HEK293T (cell line): ENCODE data around the gene RTP3.

Experiments
- CTCF ChIA-PET: fragments of 350-600 bp; formaldehyde crosslinking; extraction: SDS; loops from one replicate; lab custom pipeline; 2021; ENCODE audit warnings: antibody characterized with exemption, inconsistent platforms; lab: Yijun Ruan, JAX
- POLR2A ChIA-PET: fragments of 350-600 bp; formaldehyde crosslinking; extraction: SDS; loops from one replicate; lab custom pipeline; 2020; ENCODE audit warnings: antibody characterized with exemption, inconsistent platforms; lab: Yijun Ruan, JAX
- DNase-seq: peaks from one replicate; pipeline ENCODE4 v3.0.0; 2012; ENCODE audit warnings: mixed read lengths; ENCODE audit errors: extremely low spot score
- ARNT ChIP-seq: fragments of 450-650 bp; IDR thresholded peaks from 2 replicates; pipeline ENCODE4 v1.6.1; 2017; ENCODE audit warnings: mild to moderate bottlenecking
- BHLHE40 ChIP-seq: fragments of 450-650 bp; IDR thresholded peaks from 2 replicates; pipeline ENCODE4 v1.6.1; 2016; ENCODE audit warnings: mild to moderate bottlenecking, moderate library complexity, borderline replicate concordance
- CTBP1 ChIP-seq: fragments of 450-650 bp; IDR thresholded peaks from 2 replicates; pipeline ENCODE4 v1.6.1; 2016; ENCODE audit warnings: borderline replicate concordance
- ELF4 ChIP-seq: fragments of 450-650 bp; IDR thresholded peaks from 2 replicates; pipeline ENCODE4 v1.6.1; 2017; ENCODE audit warnings: antibody characterized with exemption
- FOXA1 ChIP-seq: fragments of 450-650 bp; IDR thresholded peaks from 2 replicates; pipeline ENCODE4 v1.6.1; 2016; ENCODE audit warnings: mild to moderate bottlenecking
- FOXK2 ChIP-seq: fragments of 450-650 bp; IDR thresholded peaks from 2 replicates; pipeline ENCODE4 v1.6.1; 2016; ENCODE audit warnings: mild to moderate bottlenecking
- FOXM1 ChIP-seq: fragments of 450-650 bp; IDR thresholded peaks from 2 replicates; pipeline ENCODE4 v1.6.1; 2017; ENCODE audit warnings: mild to moderate bottlenecking, borderline replicate concordance
- HDGF ChIP-seq: fragments of 450-650 bp; IDR thresholded peaks from 2 replicates; pipeline ENCODE4 v1.6.1; 2017; ENCODE audit warnings: antibody characterized with exemption, borderline replicate concordance
- L3MBTL2 ChIP-seq: fragments of 450-650 bp; conservative IDR thresholded peaks from 2 replicates; pipeline ENCODE4 v1.6.1; 2016; ENCODE audit warnings: mild to moderate bottlenecking
- LEF1 ChIP-seq: fragments of 450-650 bp; IDR thresholded peaks from 2 replicates; pipeline ENCODE4 v1.6.1; 2017; ENCODE audit warnings: mild to moderate bottlenecking, borderline replicate concordance
- NFRKB ChIP-seq: fragments of 450-650 bp; IDR thresholded peaks from 2 replicates; pipeline ENCODE4 v1.6.1; 2016; ENCODE audit warnings: mild to moderate bottlenecking, moderate library complexity
- SP1 ChIP-seq: fragments of 450-650 bp; IDR thresholded peaks from 2 replicates; pipeline ENCODE4 v1.6.1; 2017
- SUZ12 ChIP-seq: fragments of 450-650 bp; IDR thresholded peaks from 2 replicates; pipeline ENCODE4 v1.6.1; 2016; ENCODE audit warnings: mild to moderate bottlenecking
- TARDBP ChIP-seq: fragments of 450-650 bp; IDR thresholded peaks from 2 replicates; pipeline ENCODE4 v1.6.1; 2016
- ZNF384 ChIP-seq: fragments of 450-650 bp; IDR thresholded peaks from 2 replicates; pipeline ENCODE4 v1.6.1; 2016
- TF ChIP-seq, protein P1 (sequence below): fragments of 450-650 bp; IDR thresholded peaks from 2 replicates; pipeline ENCODE4 v1.6.1; 2016

Gene RTP3

DNA sequence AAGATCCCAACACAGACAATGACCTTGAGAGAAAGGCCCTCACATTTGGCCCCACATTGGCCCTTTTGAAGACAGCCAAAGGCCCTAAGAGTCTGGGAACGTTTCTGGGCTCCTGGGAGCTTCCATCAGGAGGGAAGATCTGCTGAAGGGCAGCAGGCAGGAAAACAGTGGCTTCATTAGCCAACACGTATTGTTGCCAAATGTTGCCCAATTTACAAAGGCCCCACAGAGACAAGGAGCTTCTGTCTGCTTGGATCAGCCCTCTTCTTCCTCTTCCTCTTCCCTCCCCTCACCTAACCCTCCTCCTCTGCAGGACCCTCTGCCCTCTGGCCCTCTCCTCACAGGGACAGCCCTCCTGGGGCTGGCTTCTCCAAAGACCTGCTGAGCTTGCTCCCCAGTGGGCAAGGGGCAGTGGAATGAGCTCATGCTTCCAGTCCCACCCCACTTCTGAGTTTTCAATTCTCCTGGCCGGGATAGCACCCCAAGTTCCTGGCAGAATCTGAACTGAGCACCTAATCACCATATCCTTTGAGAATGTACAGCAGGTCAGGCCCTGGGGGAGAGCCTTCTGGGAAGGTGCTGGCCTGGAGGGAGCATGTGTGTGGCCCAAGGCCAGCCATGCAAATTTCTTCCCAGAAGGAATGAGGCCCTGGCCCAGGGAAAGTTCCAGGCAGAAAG is 28.0 kb upstream of the RTP3 start:
- TF ChIP-seq CTBP1 (no peak), SUZ12 (no peak), FOXA1 (no peak), ELF4 (no peak), FOXM1 (no peak), TARDBP (no peak)
- no peak for DNase-seq
- CTCF ChIA-PET: no interaction called here
- POLR2A ChIA-PET: no interaction called here

DNA sequence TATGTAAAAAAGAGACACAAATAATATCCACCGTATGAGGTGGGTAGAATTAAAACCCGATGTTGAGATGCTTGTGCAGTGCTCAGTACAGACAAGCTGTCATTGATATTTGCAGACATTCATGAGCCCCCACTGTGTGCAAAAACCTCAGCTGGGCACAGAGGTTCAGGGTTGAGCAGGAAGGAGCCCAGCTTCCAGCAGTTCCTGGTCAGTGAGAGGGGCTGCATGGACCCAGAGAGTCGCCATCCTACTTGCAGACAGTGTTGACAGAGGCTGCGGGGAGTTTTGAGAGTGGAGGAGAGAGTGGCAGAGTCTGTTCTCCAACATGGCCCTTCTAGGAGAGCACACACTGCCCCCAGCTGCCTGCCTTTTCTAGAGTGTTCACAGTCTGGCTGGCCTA is 26.9 kb upstream of the RTP3 start:
- DNase-seq: no peak
- TF ChIP-seq SUZ12 (no peak), NFRKB (no peak), HDGF (no peak), BHLHE40 (no peak), TARDBP (no peak), SP1 (no peak), FOXA1 (no peak), CTBP1 (no peak), L3MBTL2 (no peak), ARNT (no peak)
- CTCF ChIA-PET: no interaction called here
- POLR2A ChIA-PET: no interaction called here

DNA sequence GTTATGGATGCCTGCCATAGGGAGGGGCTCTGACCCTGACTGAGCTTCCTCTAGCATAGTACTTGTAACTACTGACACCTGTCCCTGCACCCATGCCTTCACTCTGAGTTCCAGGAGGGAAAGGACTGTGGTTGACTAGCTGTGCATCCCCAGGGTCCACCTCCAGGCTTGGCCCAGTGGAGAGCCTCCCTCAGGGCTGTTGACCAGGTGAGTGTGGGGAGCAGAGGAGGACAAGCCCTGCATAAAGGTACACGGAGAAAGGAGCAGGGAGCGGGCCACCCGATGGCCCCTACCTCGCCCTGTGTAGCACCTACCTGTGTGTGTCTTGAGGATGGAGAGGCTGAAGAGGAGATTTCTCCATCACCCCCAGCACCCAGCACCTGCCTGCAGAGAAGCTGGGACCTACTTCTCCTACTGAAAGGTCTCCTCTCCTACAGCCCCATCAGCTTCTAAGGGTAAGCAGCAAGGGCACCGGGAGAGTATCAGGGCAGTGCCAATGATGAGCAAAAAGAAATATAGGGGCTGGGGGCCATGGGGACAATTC is 26.3 kb upstream of the RTP3 start:
- POLR2A ChIA-PET: no interaction called here
- no peak for TF ChIP-seq FOXA1
- TF ChIP-seq, protein P1, sequence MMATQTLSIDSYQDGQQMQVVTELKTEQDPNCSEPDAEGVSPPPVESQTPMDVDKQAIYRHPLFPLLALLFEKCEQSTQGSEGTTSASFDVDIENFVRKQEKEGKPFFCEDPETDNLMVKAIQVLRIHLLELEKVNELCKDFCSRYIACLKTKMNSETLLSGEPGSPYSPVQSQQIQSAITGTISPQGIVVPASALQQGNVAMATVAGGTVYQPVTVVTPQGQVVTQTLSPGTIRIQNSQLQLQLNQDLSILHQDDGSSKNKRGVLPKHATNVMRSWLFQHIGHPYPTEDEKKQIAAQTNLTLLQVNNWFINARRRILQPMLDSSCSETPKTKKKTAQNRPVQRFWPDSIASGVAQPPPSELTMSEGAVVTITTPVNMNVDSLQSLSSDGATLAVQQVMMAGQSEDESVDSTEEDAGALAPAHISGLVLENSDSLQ: no peak
- no peak for TF ChIP-seq TARDBP
- TF ChIP-seq L3MBTL2: no peak
- TF ChIP-seq ELF4: no peak
- TF ChIP-seq ARNT: no peak
- no peak for TF ChIP-seq FOXM1
- TF ChIP-seq LEF1: no peak
- TF ChIP-seq NFRKB: no peak
- no peak for TF ChIP-seq SP1
- no peak for TF ChIP-seq BHLHE40
- TF ChIP-seq SUZ12: no peak
- CTCF ChIA-PET: interaction anchor here (1.0 kb wide), 1 partner anchor 147 kb away, joined by 3 read pairs; no protein-coding TSS in a partner anchor
- no peak for DNase-seq

DNA sequence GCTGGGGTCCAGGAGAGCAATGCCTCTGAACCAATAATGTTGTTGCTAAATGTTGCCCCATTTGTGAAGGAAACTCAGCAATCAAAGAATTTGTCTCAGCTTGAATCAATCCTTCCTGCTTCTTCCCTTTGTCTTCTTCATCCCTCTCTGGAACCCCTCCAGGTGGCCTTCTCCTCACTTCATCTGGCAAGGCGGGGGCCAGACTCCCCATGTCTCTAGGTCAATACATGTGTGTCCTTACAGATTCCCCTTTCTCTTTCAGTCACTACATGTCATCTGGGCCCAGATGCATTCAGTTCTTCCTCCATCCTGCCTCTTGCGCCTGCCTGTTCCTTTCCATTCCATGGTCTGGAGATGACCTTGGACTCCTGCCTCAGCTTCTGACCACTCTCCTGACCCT is 25.0 kb upstream of the RTP3 start:
- DNase-seq: no peak
- CTCF ChIA-PET: no interaction called here
- TF ChIP-seq ZNF384 (no peak), SUZ12 (no peak), FOXK2 (no peak), NFRKB (no peak), SP1 (no peak), L3MBTL2 (no peak), ELF4 (no peak), FOXM1 (no peak), FOXA1 (no peak), TARDBP (no peak), ARNT (no peak), BHLHE40 (no peak), LEF1 (no peak), HDGF (no peak)
- TF ChIP-seq, protein P1: no peak
- POLR2A ChIA-PET: no interaction called here

DNA sequence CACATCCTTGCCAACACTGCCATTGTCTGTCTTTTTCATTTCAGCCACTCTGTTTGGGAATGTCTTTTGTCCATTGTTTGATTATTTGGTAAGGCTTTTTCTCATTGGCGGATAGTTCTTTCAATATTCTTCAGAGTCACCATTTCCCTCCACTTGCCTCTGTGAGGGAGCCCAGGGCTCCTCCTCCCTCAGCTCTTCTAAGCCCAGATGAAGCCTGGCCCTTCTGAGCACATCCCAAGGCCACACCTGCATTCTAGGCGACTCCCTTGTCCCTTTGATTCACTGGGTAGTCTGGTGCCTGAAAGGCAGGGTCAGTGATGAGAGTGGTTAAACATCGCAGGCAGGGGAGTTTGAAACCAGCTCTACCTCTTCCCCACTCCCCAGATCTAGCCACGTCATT is 20.6 kb upstream of the RTP3 start:
- POLR2A ChIA-PET: no interaction called here
- CTCF ChIA-PET: no interaction called here
- TF ChIP-seq FOXM1 (no peak), TARDBP (no peak), BHLHE40 (no peak), ZNF384 (no peak), NFRKB (no peak)
- DNase-seq: no peak

DNA sequence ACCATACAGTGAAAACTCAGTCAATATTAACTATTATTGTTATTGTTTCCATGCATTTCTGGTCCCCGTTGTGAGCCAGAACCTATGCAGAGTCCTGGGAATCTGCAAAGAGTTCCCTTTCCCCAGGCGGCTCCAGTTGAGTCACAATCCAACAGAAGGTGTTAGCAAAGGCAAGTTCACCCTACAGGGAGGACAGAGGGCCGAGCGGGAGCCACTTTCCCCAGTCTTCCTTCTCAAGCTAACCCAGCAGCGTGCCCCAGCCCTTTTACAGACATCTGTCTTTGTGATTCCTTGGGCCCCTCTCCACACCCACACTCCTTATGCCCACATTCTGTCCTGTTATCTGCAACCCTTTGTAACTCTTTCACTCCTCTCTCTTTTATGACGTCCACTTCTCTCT is 20.0 kb upstream of the RTP3 start:
- ChIA-PET CTCF (no interaction called here), POLR2A (no interaction called here)
- TF ChIP-seq LEF1 (no peak), CTBP1 (no peak), L3MBTL2 (no peak), FOXA1 (no peak), ZNF384 (no peak), SUZ12 (no peak), NFRKB (no peak), FOXM1 (no peak), BHLHE40 (no peak), ARNT (no peak)
- no peak for DNase-seq

DNA sequence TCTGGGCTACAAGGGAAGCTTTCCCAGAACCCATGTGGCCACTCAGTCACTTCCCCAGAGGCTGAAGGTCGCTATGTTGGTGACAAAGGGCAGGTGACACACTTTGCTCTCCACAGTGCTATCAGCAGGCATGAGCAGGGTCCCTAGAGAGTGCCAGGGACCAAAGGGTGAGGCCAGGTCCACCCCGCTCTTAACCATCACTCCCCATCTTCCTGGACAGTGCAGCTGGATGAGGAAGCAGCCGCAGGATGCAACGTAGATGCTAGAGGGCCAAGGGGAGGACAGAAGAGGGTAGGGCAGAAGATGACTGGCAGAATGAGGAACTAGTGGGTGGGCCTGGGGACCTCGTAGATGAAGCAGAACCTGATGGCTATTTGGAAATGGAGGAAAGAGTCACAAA is 19.4 kb upstream of the RTP3 start:
- ChIA-PET CTCF (no interaction called here), POLR2A (no interaction called here)
- no peak for DNase-seq
- no peak for TF ChIP-seq FOXM1
- TF ChIP-seq ARNT: no peak
- TF ChIP-seq SP1: no peak
